Left forelimb (tissue), 1 donor: Measurements from ENCODE around the gene RUSF1.
"Not testable (repeated sequence)": the region's sequence is repeated elsewhere in the genome, so short reads cannot be mapped to it uniquely, and the experiment has no call there.

Source experiments
- DNase-seq: peaks from one replicate; pipeline ENCODE4 v3.0.0-alpha.2; 2018; ENCODE audit warnings: low spot score

RUSF1 gene

DNA sequence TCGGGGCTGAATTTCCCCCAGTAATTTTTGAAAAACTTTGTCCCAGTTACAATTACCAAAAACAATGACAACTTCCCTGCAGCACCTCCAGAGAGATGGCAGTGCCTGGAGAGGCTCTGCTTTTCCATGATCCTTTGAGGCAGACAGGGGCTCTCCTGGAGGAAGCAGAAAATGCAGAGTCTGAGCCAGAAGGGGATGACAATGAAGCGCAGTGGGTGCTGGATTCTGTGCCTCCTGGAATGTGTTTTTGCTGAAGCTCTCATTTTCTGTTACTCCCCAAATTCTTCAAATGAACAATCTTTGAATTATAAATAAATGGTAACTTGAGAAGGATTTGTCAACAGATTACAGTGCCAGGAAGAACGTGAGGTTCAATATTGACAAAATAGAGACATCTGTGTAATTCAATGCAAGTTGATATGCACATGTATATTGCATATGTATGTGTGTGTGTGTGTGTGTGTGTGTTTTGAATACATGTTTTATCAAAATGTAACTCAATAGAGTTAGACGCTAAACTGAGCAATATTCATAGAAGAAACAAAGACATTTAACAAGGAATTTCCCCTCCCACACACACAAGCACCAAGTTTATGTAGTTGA, 9.7 kb upstream of the RUSF1 start:
- DNase-seq, result no peak

DNA sequence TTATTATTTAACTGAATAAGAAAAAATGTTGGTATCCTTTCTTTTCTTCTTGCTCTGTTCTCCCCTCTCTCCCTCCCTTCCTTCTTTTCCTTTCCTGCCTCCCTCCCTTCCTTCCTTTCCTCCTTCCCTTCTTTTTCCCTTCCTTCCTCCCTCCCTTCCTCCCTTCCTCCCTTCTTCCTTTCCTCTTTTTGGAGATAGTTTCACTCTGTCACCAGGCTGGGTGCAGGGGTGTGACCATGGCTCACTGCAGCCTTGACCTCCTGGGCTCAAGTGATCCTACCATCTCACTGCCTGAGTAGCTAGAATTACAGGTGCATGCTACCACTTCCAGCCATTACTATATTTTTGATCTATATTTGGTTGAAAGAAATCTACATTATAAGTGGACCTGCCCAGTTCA, 5.7 kb upstream of the RUSF1 start:
- DNase-seq, result no peak

DNA sequence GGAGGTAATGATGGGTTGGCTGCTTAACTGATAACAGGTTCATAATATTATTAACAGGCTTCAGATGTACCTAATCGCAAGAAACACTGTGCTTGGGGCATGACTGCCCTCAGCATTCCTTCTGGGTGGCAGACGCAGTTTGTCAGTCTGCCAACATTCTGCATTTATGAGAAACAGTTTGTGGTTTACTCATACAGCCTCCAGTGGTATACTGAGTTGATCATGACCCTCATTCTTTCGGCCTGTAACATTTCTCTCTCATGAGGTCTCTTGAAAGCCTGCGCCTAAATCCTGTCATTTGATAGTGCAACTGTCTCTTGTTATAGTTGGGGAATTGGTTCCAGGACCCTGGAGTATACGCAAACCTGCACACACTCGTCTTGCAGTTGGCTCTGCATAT, 4.9 kb upstream of the RUSF1 start:
- DNase-seq, result no peak

DNA sequence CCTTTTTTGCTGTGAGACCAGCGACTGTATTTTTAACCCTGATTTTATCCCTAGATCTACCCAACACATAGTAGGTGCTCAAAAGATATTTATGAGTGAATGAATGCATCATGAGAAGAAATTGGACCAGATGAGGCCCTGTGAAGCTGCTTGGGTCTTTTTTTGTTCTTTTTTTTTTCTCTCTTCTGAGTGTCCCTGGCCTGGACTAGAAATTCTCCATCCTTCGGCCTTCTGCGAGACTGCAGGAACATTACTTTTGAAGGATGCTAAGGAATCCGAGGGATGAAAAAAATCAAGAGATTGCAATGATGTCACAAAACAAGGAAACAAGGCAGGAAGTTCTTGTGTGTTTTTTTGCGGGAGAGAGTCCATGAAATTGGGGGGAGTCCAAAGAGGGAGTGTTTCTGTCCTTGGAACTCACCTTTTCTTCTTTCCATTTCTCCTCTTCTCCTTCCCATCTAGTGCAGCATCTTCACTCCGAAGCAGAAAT, 560 bp upstream of the RUSF1 start:
- no peak for DNase-seq

DNA sequence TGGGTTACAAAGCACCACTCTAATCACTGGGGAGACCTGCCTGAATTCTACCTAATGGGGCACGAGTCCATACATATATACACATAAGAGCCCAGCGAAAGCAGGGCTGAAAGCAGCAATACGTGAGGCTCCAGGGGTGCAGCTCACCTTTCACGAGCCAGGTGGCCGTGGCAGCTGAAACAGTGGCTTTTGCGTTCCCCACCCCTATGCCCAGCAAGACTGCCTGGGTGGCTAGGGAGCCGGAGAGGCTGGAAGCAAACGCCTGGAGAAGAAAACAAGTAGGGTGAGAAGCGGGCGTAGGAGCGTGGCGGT, 618 bp downstream of the RUSF1 start:
- no peak for DNase-seq

DNA sequence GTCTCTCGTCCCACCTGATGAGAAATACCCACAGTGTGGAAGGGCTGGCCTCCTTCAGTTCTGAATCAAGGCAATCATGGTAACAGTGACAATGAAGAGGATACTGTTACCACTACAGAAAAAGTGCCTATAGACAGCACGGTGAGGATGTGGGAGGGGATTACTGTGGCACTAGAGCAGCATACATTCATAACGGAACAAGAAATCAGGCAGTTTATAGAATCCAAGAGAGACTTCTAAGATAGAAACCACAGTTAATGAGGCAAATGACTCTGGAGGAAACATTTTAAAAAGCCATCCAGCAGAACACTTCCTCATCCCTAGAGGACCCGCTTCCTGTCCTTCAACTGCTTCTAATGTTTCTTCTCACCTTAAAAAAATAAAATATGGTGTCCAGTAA, 2.7 kb downstream of the RUSF1 start:
- no peak for DNase-seq

DNA sequence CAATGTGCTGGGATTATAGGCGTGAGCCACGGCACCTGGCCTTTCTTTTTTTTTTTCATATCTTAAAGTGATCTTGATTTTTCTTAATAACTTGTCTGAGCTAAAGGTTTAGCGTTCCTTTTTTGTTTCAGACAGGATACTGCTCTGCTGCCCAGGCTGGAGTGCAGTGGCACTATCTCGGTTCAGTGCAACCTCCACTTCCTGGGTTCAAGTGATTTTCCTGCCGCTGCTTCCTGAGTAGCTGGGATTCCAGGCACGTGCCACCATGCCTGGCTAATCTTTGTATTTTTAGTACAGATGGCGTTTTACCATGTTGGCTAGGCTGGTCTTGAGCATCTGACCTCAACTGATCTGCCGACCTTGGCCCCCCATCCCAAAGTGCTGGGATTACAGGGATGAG, 4.0 kb downstream of the RUSF1 start:
- no peak for DNase-seq

DNA sequence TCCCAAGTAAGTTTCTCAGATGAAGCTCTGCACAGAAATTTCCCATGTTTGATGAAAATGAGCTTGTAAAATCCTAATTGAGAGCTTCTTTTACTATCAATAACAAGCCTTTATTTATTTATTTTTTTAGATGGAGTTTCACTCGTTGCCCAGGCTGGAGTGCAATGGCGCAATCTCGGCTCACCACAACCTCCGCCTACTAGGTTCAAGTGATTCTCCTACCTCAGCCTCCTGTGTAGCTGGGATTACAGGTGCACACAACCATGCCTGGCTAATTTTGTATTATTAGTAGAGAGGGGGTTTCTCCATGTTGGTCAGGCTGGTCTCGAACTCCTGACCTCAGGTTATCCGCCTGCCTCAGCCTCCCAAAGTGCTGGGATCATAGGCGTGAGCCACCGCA, 4.6 kb downstream of the RUSF1 start:
- not testable (repeated sequence) for DNase-seq

DNA sequence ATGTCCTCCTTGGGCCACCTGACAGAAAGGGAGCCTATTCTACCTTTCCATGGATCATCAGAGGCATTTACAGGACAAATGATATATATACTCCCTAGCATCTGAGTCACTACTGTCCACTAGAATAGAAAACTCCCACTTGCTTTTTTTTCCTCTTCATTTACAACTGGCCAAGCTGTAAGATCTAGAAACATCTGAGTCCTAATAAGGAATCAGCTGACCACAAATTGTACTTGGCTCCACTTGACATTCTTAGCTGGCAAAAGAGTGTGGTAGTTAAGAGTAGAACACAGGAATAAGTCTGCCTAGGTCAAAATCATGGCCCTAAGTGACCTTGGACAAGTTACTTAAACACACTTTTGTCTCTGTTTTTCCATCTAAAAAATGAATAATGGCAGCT, 5.2 kb downstream of the RUSF1 start:
- DNase-seq, result no peak

DNA sequence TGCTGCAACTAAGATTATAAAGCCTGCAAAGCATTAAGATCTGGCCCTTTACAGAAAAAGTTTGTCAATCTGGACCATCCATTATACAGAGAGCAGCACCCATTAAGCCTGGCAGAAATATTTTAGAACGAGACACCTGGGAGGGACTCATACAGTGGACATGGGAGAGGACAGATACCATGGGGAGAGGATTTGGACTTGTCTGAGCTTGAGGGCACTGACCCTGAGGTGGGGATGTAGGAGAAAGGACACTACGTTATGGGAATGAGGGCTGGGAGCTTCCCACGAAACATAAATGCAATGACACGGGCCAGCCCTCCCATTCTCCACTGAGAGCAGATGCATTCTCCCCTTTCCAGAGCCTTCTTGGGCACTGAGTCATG, 6.2 kb downstream of the RUSF1 start:
- no peak for DNase-seq

DNA sequence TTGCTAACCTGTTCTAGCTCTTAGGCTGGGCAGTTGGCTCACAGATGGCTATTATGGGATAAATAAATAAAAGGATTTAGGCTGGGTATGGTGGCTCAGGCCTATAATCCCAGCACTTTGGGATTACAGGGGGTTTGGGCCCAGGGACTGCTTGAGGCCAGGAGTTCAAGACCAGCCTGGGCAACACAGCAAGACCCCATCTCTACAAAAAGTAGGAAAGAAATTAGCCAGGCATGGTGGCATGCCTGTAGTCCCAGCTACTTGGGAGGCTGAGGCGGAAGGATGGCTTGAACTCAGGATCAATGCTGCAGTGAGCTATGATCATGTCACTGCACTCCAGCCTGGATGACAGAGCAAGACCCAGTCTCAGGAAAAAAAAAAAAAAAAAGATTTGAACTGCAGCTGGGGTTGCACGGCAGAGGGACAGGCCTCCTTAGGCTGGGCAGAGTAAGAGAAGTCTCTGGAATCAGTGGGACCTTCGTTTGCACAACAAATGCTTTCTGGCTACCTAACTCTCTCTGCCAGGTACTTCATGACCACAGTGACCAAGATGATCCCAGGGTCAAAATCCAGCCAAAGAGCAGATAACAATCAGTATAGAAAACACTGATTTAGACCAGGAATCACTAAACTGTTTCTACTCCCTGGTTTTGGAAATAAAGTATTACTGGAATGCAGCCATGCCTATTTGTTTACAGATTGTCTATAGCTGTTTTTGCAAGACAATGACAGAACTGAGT, 6.8 kb downstream of the RUSF1 start:
- DNase-seq, result no peak

DNA sequence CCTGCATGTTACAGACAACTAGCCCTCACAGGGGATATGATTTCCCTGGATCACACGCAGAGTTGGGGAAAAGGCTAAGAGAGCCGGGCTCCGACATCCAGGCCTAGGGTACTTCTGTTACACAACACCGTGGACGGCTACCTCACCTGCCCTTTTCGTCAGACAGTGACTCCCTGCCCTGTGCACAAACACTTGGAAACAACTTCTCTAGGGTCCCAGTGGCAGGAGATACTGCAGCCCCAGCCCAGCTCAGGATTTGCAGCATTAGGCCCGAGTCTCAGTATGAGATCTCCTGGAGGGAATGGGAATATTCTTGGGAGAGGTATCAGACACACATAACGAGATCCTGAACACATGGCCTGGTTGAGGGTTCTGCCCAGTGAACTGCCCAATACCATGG, 8.3 kb downstream of the RUSF1 start:
- no peak for DNase-seq

DNA sequence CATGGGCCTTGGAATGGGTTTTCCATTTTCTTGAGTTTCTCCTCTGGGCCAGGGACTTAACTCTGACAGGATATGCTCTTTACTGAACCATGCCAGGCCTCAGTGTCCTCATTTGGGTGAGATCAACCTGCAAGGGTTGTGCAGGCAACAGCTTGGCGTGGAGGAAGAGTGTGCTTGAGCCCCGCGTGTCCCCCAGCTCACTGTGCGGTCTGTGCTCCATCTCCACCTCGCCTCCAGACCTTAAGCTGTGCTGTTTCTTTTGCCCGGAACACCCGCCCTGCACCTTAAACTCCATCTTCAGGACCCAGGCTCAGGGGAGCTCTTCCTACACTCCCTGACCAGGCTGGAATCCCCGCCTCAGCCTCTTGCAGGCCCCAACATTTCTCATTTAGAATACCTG, 9.7 kb downstream of the RUSF1 start:
- DNase-seq, result no peak

DNA sequence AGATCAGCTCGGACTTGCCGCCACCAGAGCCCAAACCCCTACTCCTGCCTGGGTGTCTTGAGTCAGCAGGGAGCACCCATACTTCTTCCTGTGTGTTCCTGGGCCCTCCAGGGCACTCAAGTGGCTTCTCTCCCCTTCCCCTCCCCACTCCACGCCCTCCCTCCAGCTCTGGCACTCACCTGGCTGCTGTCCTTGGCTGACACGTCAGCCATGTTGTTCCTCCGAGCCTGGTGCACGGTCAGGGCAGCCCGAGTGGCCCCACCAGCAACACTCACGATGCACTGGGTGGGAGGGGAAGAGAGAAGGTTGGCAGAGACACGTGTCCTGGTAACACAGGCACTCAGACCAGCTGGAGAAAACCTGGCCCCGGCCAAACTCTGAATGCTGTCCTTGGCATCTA, 11.5 kb downstream of the RUSF1 start:
- no peak for DNase-seq

DNA sequence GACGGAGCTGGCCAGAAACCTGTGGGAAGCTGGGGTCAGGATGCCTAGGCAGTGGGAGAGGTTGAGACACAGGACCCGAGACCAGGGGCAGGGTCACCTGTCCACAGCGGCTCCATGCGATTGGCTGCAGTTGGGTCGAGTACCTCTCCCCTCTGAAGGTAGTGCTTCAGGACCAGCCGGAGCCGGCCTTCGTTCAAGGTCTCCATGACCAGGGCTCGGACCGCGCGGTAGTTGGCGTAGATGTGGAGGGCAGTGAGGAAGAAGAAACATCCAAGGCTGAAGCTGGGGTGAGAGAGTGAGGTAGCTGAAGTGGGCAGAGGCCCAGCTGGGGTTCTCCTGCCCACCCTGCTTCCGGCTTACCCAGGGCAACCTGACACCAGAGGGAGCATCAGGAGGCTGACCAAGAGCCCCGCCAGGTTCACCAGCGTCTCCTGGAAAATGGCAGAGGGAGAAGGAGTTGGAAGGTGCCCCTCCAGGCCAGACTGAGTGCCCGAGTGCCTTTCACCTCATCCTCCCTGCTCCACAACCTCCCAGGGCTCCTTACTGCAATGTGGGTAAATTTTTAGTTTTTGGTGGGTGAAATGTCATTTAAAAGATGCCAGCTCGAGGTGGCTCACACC, 14.6 kb downstream of the RUSF1 start:
- no peak for DNase-seq

DNA sequence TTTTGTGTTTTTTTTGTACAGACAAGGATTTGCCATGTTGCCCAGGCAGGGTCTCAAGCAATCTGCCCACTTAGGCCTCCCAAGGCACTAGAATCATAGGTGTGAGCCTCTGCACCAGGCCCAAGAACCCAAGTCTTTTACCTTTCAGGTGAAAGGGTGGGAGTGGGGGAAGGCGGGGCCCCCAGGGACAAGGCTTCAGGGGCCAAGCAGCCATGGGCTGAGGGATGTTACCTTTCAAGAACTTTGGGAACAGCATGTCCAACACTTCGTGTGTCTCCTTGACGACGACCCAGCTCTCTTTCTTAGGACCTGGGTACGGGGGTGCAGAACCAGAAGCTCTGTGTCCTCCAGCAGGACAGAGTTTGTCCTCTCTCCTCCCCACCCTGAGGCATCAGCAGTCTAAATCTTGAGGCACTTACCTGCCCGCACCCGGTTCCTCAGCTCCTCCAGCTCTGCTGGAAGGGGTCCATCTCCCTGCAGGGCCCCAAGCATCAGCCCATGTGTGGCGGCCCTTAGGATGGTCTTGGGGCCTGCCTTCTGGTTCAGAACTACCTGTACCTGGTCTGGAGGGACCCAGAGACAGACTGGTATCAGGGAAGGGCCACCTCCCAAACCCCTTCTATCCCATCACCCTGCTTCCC, 16.3 kb downstream of the RUSF1 start:
- DNase-seq, result no peak

DNA sequence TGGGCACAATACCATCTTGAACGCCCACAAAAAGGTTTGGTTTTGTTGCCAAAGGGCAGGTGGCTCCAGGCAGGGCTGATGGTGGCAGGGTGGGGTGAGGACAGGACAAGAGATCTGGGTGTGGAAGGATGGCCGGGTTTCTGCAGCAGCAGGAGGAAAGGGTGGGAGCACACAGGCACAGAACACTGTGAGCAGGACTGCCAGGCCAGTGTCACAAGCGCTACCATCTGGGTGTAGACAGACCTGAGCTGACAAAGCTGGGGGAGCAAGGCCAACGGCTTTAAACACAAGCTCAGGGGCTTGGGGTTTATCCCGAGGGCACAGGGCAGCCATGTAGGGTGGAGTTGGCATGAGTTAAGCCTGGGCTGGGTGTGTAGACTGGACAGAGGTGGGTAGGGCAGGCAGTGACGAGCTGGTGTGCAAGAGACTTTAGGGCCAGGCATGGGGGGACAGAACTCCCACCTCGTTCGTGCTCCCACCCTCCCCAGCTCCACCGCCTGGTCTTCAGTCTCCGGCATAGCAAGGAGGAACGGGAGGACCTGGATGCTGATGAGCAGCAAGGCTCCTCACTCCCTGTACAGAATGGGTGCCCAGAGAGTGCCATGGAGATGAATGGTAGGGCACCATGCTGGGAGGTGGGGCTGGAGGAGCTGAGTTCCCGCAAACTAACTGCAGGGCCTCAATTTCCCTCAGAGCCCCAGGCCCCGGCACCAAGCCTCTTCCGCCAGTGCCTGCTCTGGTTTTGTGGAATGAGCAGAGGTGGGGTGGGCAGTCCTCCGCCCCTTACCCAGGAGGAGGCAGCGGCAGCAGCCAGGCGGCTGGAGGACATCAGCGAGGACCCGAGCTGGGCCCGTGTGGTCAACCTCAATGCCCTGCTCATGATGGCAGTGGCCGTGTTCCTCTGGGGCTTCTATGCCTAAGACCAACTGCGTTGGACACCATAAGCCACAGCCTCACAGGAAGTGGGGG, 18.3 kb downstream of the RUSF1 start:
- no peak for DNase-seq

DNA sequence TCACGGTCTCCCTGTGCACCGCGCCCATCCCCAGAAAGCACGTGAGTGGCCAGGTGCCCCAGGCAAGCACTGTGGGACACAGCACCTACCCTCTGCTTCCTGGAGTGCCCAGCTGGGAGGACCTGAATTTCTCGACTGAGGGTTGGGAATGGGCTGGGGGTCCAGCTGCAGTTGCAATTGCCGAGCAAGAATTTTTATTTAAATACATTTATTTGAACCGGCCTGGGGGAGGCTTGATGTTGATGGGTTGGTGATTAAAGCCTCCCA, 19.0 kb downstream of the RUSF1 start:
- no peak for DNase-seq

DNA sequence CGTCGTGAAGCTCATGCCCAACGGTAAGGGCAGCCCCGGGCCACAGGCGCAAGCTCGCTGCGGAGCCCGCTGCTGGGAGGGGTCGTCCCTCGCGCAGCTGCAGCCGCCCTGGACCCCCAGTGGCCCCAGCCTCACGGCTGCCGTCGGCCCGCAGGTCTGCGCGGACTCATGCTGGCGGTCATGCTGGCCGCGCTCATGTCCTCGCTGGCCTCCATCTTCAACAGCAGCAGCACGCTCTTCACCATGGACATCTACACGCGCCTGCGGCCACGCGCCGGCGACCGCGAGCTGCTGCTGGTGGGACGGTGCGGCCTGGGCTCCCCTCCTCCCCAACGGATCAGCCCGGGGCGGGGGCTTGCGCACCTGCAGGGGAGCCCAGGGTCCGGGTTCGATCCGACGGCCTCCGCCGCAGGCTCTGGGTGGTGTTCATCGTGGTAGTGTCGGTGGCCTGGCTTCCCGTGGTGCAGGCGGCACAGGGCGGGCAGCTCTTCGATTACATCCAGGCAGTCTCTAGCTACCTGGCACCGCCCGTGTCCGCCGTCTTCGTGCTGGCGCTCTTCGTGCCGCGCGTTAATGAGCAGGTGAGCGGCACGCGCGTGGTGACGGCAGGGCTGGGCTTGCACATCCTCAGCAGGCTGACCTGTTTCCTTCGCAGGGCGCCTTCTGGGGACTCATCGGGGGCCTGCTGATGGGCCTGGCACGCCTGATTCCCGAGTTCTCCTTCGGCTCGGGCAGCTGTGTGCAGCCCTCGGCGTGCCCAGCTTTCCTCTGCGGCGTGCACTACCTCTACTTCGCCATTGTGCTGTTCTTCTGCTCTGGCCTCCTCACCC, 19.5 kb downstream of the RUSF1 start:
- DNase-seq, result no peak

DNA sequence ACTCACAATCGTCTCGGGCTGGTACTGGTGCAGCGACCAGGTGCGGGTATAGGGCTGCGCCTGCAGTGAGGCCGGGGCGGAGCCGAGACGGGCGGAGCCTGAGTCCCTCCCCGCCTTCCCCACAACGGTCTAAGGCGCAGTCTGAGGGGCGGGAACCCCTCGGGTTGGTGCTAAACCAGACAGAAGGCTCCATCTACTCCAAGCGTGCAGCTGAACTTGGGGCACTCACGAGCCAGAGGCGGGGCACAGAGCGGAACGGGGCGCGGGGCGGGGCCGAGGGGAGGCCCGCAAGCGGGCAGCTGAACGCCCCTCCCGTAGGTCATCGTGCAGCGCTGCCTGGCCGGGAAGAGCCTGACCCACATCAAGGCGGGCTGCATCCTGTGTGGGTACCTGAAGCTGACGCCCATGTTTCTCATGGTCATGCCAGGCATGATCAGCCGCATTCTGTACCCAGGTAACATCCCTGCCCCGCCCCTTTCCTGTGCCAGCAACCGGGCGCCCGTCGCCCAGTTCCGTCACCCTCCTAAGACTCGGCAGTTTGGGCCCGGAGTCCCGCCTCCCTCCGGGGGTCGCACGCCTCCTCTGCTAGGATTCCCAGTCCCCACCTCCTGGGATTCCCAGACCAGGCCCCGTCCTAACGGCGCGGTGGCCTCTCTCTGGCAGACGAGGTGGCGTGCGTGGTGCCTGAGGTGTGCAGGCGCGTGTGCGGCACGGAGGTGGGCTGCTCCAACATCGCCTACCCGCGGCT, 20.3 kb downstream of the RUSF1 start:
- DNase-seq, result no peak
